Fibroblast of lung (primary cell): ENCODE data around the gene FOXL3. TPM values are rescaled to one million over a fixed set of nuclear protein-coding genes. Genes with fewer than 3 reads are reported as not detected.

Experiments used
- DNase-seq, 2 donors: peaks; one replicate each; pipeline versions ENCODE4 v3.0.0 to v3.0.0-alpha.2; 2010; ENCODE audit warnings: low read depth in 2 of 2
- H2AFZ ChIP-seq: 2 replicates; pipeline ENCODE4 v1.5.1; 2012; ENCODE audit warnings: low read length, control low read depth, inconsistent platforms
- H3K27ac ChIP-seq: 2 replicates; pipeline ENCODE4 v1.5.1; 2011; ENCODE audit warnings: low read length, control low read depth; ENCODE audit not compliant: insufficient read depth
- H3K27me3 ChIP-seq: 2 replicates; pipeline ENCODE4 v1.5.1; 2011; ENCODE audit warnings: mild to moderate bottlenecking, low read length; ENCODE audit not compliant: control insufficient read depth, insufficient read depth
- H3K36me3 ChIP-seq: 2 replicates; pipeline ENCODE4 v1.5.1; 2011; ENCODE audit warnings: low read length; ENCODE audit not compliant: control insufficient read depth, insufficient read depth
- H3K4me1 ChIP-seq: 2 replicates; pipeline ENCODE4 v1.5.1; 2011; ENCODE audit warnings: low read length; ENCODE audit not compliant: control insufficient read depth, insufficient read depth; ENCODE audit errors: extremely low read depth
- H3K4me2 ChIP-seq: 2 replicates; pipeline ENCODE4 v1.5.1; 2011; ENCODE audit warnings: low read length, control low read depth; ENCODE audit not compliant: insufficient read depth; ENCODE audit errors: extremely low read depth
- H3K4me3 ChIP-seq, 4 experiments: fragments of 200-600 bp in 1 of 4; sonication (generic) in 1 of 4; replicated peaks in 1 of 4; 2 replicates each; pipeline ENCODE4 v1.5.1; 2011 to 2016; ENCODE audit warnings: low read length in 4 of 4, low read depth in 3 of 4, mild to moderate bottlenecking in 3 of 4, control low read depth in 2 of 4, inconsistent platforms in 1 of 4, mixed read lengths in 1 of 4; ENCODE audit not compliant: insufficient read depth in 1 of 4; ENCODE audit errors: control extremely low read depth in 1 of 4
- H3K79me2 ChIP-seq: 2 replicates; pipeline ENCODE4 v1.5.1; 2012; ENCODE audit warnings: mild to moderate bottlenecking, low read length, inconsistent platforms; ENCODE audit not compliant: control insufficient read depth, insufficient read depth
- H3K9ac ChIP-seq: 2 replicates; pipeline ENCODE4 v1.5.1; 2011; ENCODE audit warnings: mild to moderate bottlenecking, low read length, control low read depth; ENCODE audit not compliant: insufficient read depth
- H3K9me3 ChIP-seq: 2 replicates; pipeline ENCODE4 v1.5.1; 2012; ENCODE audit warnings: low read depth, low read length; ENCODE audit not compliant: control insufficient read depth, insufficient read depth
- H4K20me1 ChIP-seq: 2 replicates; pipeline ENCODE4 v1.5.1; 2011; ENCODE audit warnings: low read length; ENCODE audit not compliant: control insufficient read depth, insufficient read depth; ENCODE audit errors: extremely low read depth
- EZH2 ChIP-seq: IDR thresholded peaks from 2 replicates; pipeline ENCODE4 v1.5.1; 2012; ENCODE audit warnings: low read length, control low read depth, mild to moderate bottlenecking; ENCODE audit errors: missing control alignments
- polyA plus RNA-seq, 2 donors: library from polyadenylated mRNA; depleted of rRNA in 1 of 2; stranded (reverse) in 1 of 2; unstranded in 1 of 2; fragments of >200 nt; gene quantifications; 2 replicates each; pipeline ENCODE4 v1.2.1, GENCODE V29; 2011 to 2012; ENCODE audit warnings: missing spikeins in 1 of 2
- total RNA-seq: library from RNA; depleted of rRNA; stranded (reverse); fragments of >200 nt; gene quantifications from 2 replicates; pipeline ENCODE4 v1.2.1, GENCODE V29; 2014
- TF ChIP-seq, protein P1 (sequence below), 2 donors: IDR thresholded peaks in 1 of 2; conservative IDR thresholded peaks in 1 of 2; 1 replicate in 1 of 2; 2 replicates in 1 of 2; pipeline ENCODE4 v1.5.1; 2011 to 2012; ENCODE audit warnings: low read length in 2 of 2, control low read depth in 1 of 2, inconsistent platforms in 1 of 2, low read depth in 1 of 2, mild to moderate bottlenecking in 1 of 2

FOXL3 gene
- total and polyA plus RNA-seq, 2 donors (not counting 1 experiment from before 2014, with no cell fraction given), result not detected

GRCh38 chr7:314853-315252 is 24.9 kb downstream of the FOXL3 start:
- Histone ChIP-seq H4K20me1 (no peaks in the 10 kb centered on the region), H3K4me3 (no peak overlapping the region), H3K36me3 (no peaks in the 10 kb centered on the region), H2AFZ (no peak overlapping the region), H3K9ac (no peak overlapping the region), H3K4me2 (no peak overlapping the region), H3K79me2 (no peaks in the 10 kb centered on the region), H3K9me3 (no peaks in the 10 kb centered on the region), H3K4me1 (no peaks in the 10 kb centered on the region), H3K27me3 (peaks cover 8% of the 10 kb centered on the region), H3K27ac (no peak overlapping the region)
- no peak for DNase-seq
- TF ChIP-seq, protein P1, sequence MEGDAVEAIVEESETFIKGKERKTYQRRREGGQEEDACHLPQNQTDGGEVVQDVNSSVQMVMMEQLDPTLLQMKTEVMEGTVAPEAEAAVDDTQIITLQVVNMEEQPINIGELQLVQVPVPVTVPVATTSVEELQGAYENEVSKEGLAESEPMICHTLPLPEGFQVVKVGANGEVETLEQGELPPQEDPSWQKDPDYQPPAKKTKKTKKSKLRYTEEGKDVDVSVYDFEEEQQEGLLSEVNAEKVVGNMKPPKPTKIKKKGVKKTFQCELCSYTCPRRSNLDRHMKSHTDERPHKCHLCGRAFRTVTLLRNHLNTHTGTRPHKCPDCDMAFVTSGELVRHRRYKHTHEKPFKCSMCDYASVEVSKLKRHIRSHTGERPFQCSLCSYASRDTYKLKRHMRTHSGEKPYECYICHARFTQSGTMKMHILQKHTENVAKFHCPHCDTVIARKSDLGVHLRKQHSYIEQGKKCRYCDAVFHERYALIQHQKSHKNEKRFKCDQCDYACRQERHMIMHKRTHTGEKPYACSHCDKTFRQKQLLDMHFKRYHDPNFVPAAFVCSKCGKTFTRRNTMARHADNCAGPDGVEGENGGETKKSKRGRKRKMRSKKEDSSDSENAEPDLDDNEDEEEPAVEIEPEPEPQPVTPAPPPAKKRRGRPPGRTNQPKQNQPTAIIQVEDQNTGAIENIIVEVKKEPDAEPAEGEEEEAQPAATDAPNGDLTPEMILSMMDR (conservative IDR thresholded peaks at IDR 0.05 in 1 of 2, IDR thresholded peaks at IDR 0.05 in 1 of 2; ENCODE audit: low read depth in 1 of 2, low read length in 2 of 2), result no peak
- TF ChIP-seq EZH2, result no peak

GRCh38 chr7:315516-316265 is 25.7 kb downstream of the FOXL3 start:
- Histone ChIP-seq H3K9ac (no peak overlapping the region), H3K27ac (no peak overlapping the region), H3K4me1 (no peaks in the 10 kb centered on the region), H3K4me2 (no peak overlapping the region), H3K36me3 (no peaks in the 10 kb centered on the region), H3K9me3 (no peaks in the 10 kb centered on the region), H3K4me3 (no peak overlapping the region), H4K20me1 (no peaks in the 10 kb centered on the region), H2AFZ (no peak overlapping the region), H3K27me3 (peaks cover 10% of the 10 kb centered on the region), H3K79me2 (no peaks in the 10 kb centered on the region)
- no peak for DNase-seq
- TF ChIP-seq, protein P1 (conservative IDR thresholded peaks at IDR 0.05 in 1 of 2, IDR thresholded peaks at IDR 0.05 in 1 of 2; ENCODE audit: low read depth in 1 of 2, low read length in 2 of 2), result no peak
- TF ChIP-seq EZH2, result no peak

DNA sequence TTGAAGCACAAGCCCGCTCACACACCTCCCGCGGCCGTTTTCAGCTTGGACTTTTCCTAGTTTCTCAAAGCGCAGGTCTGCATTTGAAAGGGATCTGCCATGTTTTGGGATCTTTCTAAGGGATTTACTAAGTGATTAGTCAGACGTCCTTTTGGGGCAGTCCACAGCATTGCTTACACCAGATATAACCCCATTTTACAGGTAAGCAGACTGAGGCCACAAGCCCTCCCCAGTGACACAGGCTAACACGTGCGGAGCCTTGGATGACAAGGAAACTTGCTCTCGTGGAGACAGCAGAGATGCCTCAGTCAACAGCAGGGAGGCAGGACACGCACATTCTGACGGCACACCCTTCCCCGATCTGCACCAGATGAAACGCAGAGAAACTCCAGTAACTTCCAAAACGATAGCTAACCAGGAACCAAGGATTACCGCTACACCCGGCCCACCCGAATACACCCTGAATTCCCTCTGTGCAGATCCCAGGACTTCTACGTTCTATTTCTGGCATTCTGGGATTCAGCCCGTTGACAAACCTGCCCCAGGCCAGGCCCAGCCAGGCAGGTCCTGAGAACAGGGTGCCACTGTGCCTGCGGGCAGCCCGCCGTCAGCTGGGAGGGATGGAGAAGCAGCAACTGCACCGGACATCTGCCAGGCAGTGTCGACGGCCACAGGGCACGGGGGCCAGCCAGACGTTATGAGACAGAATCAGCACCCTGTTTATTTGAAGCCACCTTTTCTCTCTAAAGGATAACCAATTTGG is 27.9 kb downstream of the FOXL3 start:
- no peak overlapping the region for H3K27ac ChIP-seq
- DNase-seq, result no peak

More for the DNA sequence above, 27.9 kb downstream of the FOXL3 start:
- H3K4me2 ChIP-seq, result no peak overlapping the region
- peaks cover 8% of the 10 kb centered on the region for H3K27me3 ChIP-seq
- no peaks in the 10 kb centered on the region for H3K4me1 ChIP-seq
- no peak overlapping the region for H2AFZ ChIP-seq
- no peaks in the 10 kb centered on the region for H3K79me2 ChIP-seq
- TF ChIP-seq, protein P1 (conservative IDR thresholded peaks at IDR 0.05 in 1 of 2, IDR thresholded peaks at IDR 0.05 in 1 of 2; ENCODE audit: low read depth in 1 of 2, low read length in 2 of 2), result no peak
- TF ChIP-seq EZH2, result no peak
- H3K4me3 ChIP-seq, result no peak overlapping the region
- H4K20me1 ChIP-seq, result no peaks in the 10 kb centered on the region
- no peak overlapping the region for H3K9ac ChIP-seq
- H3K9me3 ChIP-seq, result no peaks in the 10 kb centered on the region
- no peaks in the 10 kb centered on the region for H3K36me3 ChIP-seq
